ENCODE data around the gene TRIM29. TPM values are rescaled to one million over a fixed set of nuclear protein-coding genes. Genes with fewer than 3 reads are reported as not detected.

Gene TRIM29
- total and polyA plus RNA-seq, 2 of the 13 experiments (the other 11 are each of a cell fraction or from before 2014, with no cell fraction given) = 0.86 TPM

DNA sequence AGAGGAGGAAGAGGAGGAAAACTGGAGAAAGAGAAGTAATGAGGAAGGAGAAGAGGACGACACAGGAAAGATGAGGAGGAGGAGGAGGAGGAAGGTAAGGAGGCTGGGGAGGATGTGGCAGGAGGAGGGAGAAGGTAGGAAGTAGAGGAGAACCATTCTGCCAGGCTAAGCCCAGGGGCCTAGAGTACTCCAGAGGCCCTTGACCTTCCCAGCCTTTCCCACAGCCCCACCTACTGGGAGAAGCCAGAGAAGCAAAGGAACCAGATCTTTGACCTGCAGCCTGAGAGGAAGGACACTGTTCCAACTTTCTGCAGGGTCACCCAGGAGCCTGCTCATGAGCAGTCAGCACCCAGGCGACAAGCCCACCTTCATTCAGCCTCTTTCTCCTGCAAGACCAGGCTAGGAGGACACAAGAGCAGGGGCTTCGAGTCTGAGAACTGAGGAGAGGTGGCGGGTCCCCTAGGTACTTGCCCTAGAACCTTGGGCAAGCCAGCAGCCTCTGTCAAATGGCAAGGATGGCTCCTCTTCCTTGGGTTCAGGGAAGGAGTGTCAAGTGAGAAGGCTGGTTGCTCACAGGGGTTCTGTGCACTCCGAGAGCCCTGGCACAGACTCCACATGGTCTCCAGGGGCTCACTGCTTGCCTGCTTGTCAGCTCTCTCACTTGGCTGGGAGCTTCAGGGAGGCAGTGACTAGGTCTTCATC is 45.0 kb upstream of the TRIM29 start (continued):
- TF ChIP-seq, protein P1, sequence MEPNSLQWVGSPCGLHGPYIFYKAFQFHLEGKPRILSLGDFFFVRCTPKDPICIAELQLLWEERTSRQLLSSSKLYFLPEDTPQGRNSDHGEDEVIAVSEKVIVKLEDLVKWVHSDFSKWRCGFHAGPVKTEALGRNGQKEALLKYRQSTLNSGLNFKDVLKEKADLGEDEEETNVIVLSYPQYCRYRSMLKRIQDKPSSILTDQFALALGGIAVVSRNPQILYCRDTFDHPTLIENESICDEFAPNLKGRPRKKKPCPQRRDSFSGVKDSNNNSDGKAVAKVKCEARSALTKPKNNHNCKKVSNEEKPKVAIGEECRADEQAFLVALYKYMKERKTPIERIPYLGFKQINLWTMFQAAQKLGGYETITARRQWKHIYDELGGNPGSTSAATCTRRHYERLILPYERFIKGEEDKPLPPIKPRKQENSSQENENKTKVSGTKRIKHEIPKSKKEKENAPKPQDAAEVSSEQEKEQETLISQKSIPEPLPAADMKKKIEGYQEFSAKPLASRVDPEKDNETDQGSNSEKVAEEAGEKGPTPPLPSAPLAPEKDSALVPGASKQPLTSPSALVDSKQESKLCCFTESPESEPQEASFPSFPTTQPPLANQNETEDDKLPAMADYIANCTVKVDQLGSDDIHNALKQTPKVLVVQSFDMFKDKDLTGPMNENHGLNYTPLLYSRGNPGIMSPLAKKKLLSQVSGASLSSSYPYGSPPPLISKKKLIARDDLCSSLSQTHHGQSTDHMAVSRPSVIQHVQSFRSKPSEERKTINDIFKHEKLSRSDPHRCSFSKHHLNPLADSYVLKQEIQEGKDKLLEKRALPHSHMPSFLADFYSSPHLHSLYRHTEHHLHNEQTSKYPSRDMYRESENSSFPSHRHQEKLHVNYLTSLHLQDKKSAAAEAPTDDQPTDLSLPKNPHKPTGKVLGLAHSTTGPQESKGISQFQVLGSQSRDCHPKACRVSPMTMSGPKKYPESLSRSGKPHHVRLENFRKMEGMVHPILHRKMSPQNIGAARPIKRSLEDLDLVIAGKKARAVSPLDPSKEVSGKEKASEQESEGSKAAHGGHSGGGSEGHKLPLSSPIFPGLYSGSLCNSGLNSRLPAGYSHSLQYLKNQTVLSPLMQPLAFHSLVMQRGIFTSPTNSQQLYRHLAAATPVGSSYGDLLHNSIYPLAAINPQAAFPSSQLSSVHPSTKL (CRISPR knock-in tag; IDR thresholded peaks at IDR 0.05) = peak; percentile 57
- TF ChIP-seq, protein P2, sequence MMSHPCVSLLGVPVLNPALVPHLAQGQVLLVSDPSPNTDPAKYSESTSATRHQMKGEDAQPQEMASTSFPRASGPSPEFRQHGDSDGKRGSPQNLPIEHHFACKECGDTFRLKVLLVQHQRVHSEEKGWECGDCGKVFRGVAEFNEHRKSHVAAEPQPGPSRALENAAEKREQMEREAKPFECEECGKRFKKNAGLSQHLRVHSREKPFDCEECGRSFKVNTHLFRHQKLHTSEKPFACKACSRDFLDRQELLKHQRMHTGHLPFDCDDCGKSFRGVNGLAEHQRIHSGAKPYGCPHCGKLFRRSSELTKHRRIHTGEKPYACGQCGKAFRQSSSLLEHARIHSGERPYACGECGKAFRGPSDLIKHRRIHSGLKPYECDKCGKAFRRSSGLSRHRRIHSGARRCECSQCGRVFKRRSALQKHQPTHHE (CRISPR knock-in tag; IDR thresholded peaks at IDR 0.05; ENCODE audit: borderline replicate concordance) = no peak
- 0 out of 2 replicates have a peak, but pooled peaks have one; percentile 64 for TF ChIP-seq ZNF792 (CRISPR knock-in tag; IDR thresholded peaks at IDR 0.05)
- TF ChIP-seq ZC3H13 (CRISPR knock-in tag; IDR thresholded peaks at IDR 0.05) = no peak
- no peak for TF ChIP-seq FOXO4 (CRISPR knock-in tag; conservative IDR thresholded peaks at IDR 0.05)
- peak; percentile 42; the same call in 1 of the 2 replicates for TF ChIP-seq TBX2 (CRISPR knock-in tag; IDR thresholded peaks at IDR 0.05; ENCODE audit: borderline replicate concordance)
- TF ChIP-seq ZNF556 (CRISPR knock-in tag; IDR thresholded peaks at IDR 0.05; ENCODE audit: borderline replicate concordance) = peak; percentile 39; the same call in 1 of the 2 replicates
- TF ChIP-seq MIXL1 (CRISPR knock-in tag; IDR thresholded peaks at IDR 0.05) = no peak
- no peak for TF ChIP-seq ZNF224 (CRISPR knock-in tag; IDR thresholded peaks at IDR 0.05)
- TF ChIP-seq RFXAP (CRISPR knock-in tag; IDR thresholded peaks at IDR 0.05; ENCODE audit: borderline replicate concordance) = no peak
- no peak for TF ChIP-seq MAZ (IDR thresholded peaks at IDR 0.05; ENCODE audit: borderline replicate concordance, low read depth, low read length)
- TF ChIP-seq MAZ (CRISPR knock-in tag; IDR thresholded peaks at IDR 0.05; ENCODE audit: low read depth) = 0 out of 2 replicates have a peak, but pooled peaks have one; percentile 40
- peak; percentile 78 for TF ChIP-seq HNF4A (CRISPR knock-in tag; IDR thresholded peaks at IDR 0.05)
- TF ChIP-seq ZNF430 (CRISPR knock-in tag; IDR thresholded peaks at IDR 0.05) = 0 out of 2 replicates have a peak, but pooled peaks have one; percentile 59
- TF ChIP-seq GATAD2A (CRISPR knock-in tag; IDR thresholded peaks at IDR 0.05) = peak; percentile 63
- TF ChIP-seq HCFC1 (IDR thresholded peaks at IDR 0.05; ENCODE audit: low read depth, low read length) = no peak
- no peak for TF ChIP-seq ZSCAN22 (CRISPR knock-in tag; IDR thresholded peaks at IDR 0.05)
- TF ChIP-seq SP5 (CRISPR knock-in tag; IDR thresholded peaks at IDR 0.05; ENCODE audit: borderline replicate concordance, low read depth) = peak; percentile 22; the same call in 1 of the 2 replicates
- TF ChIP-seq GABPA (IDR thresholded peaks at IDR 0.05; ENCODE audit: low read depth, low read length) = no peak
- peak; percentile 22; the same call in 1 of the 2 replicates for TF ChIP-seq GABPA (CRISPR knock-in tag; IDR thresholded peaks at IDR 0.05; ENCODE audit: low read depth)
- no peak for TF ChIP-seq NKX3-1 (CRISPR knock-in tag; IDR thresholded peaks at IDR 0.05)
- TF ChIP-seq PPARG (CRISPR knock-in tag; conservative IDR thresholded peaks at IDR 0.05) = no peak
- TF ChIP-seq, protein P3, sequence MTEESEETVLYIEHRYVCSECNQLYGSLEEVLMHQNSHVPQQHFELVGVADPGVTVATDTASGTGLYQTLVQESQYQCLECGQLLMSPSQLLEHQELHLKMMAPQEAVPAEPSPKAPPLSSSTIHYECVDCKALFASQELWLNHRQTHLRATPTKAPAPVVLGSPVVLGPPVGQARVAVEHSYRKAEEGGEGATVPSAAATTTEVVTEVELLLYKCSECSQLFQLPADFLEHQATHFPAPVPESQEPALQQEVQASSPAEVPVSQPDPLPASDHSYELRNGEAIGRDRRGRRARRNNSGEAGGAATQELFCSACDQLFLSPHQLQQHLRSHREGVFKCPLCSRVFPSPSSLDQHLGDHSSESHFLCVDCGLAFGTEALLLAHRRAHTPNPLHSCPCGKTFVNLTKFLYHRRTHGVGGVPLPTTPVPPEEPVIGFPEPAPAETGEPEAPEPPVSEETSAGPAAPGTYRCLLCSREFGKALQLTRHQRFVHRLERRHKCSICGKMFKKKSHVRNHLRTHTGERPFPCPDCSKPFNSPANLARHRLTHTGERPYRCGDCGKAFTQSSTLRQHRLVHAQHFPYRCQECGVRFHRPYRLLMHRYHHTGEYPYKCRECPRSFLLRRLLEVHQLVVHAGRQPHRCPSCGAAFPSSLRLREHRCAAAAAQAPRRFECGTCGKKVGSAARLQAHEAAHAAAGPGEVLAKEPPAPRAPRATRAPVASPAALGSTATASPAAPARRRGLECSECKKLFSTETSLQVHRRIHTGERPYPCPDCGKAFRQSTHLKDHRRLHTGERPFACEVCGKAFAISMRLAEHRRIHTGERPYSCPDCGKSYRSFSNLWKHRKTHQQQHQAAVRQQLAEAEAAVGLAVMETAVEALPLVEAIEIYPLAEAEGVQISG (CRISPR knock-in tag; IDR thresholded peaks at IDR 0.05) = peak; percentile 86

Measured in HepG2 (cell line).